K562 (cell line): ENCODE results near the gene CALHM1. TPM values are rescaled to one million over a fixed set of nuclear protein-coding genes. Genes with fewer than 3 reads are reported as not detected.
A peak's percentile ranks its signal among the peaks of the same experiment; 100 is the strongest.

Experiments used
- BRCA1 ChIP-seq, 2 experiments: fragments of 450-650 bp in 1 of 2; sonication (generic) in 1 of 2; formaldehyde crosslinking in 1 of 2; IDR thresholded peaks; 2 replicates each; pipeline versions ENCODE4 v1.5.0 to v1.6.1; 2017 to 2020; ENCODE audit warnings: mild to moderate bottlenecking in 1 of 2, missing genetic modification reagents in 1 of 2
- CBFB ChIP-seq: sonication (generic); formaldehyde crosslinking; IDR thresholded peaks from 2 replicates; pipeline ENCODE4 v1.4.0; 2020; ENCODE audit warnings: mild to moderate bottlenecking, missing genetic modification reagents
- CREM ChIP-seq: IDR thresholded peaks from 2 replicates; pipeline ENCODE4 v1.6.1; 2014; ENCODE audit warnings: antibody characterized with exemption, low read depth
- DPF2 ChIP-seq: fragments of 450-650 bp; IDR thresholded peaks from 2 replicates; pipeline ENCODE4 v1.6.1; 2016
- NR2C2 ChIP-seq, 2 experiments: fragments of 200-800 bp in 1 of 2; sonication (Bioruptor generic) in 1 of 2; sonication (generic) in 1 of 2; formaldehyde crosslinking in 1 of 2; IDR thresholded peaks; 2 replicates each; pipeline versions ENCODE4 v1.6.1 to v1.8.0; 2016 to 2022; ENCODE audit warnings: mild to moderate bottlenecking in 1 of 2, missing compliant biosample characterization in 1 of 2, missing genetic modification characterization in 1 of 2, missing genetic modification reagents in 1 of 2
- RBM15 ChIP-seq: fragments of 200-400 bp; formaldehyde crosslinking; IDR thresholded peaks from 2 replicates; pipeline ENCODE4 v1.6.1; 2018; ENCODE audit warnings: mild to moderate bottlenecking, low read length, moderate library complexity; ENCODE audit not compliant: insufficient read depth
- ZNF586 ChIP-seq: fragments of 450-650 bp; formaldehyde crosslinking; conservative IDR thresholded peaks from 2 replicates; pipeline ENCODE4 v1.4.0; 2020; ENCODE audit warnings: mild to moderate bottlenecking, moderate library complexity
- polyA plus RNA-seq, 8 experiments: library from polyadenylated mRNA; depleted of rRNA in 4 of 8; stranded (reverse) in 5 of 8; unstranded in 3 of 8; fragments of >200 nt; fragmentation: Nextera tagmentation in 2 of 8; fragmentation: Illumina TruSeq in 1 of 8; extraction: Ambion mirVana in 2 of 8; extraction: Trizol in 1 of 8; gene quantifications; 2 replicates each; pipeline versions ENCODE4 v1.2.1 to v1.2.3, GENCODE V29; 2011 to 2014; ENCODE audit warnings: inconsistent platforms in 1 of 8, missing spikeins in 1 of 8
- total RNA-seq, 7 experiments: library from RNA; depleted of rRNA in 6 of 7; stranded (reverse); fragments of >200 nt in 6 of 7; fragmentation: Illumina TruSeq in 2 of 7; extraction: Trizol in 2 of 7; gene quantifications; 2 replicates each; pipeline versions ENCODE4 v1.2.1 to v1.2.3, GENCODE V29; 2011 to 2021; ENCODE audit warnings: low replicate concordance in 1 of 7
- TF ChIP-seq, protein P1 (sequence below), 2 experiments: fragments of 450-650 bp in 1 of 2; sonication (generic) in 1 of 2; formaldehyde crosslinking in 1 of 2; IDR thresholded peaks in 1 of 2; conservative IDR thresholded peaks in 1 of 2; 2 replicates each; pipeline versions ENCODE4 v1.6.1 to v1.8.1; 2016 to 2023; ENCODE audit warnings: mild to moderate bottlenecking in 2 of 2, moderate library complexity in 2 of 2, inconsistent platforms in 1 of 2, missing genetic modification reagents in 1 of 2
- TF ChIP-seq, protein P2 (sequence below), 2 experiments: fragments of 450-650 bp; formaldehyde crosslinking in 1 of 2; IDR thresholded peaks; 2 replicates each; pipeline versions ENCODE4 v1.4.0 to v1.6.1; 2014 to 2020; ENCODE audit warnings: mild to moderate bottlenecking in 2 of 2, borderline replicate concordance in 1 of 2, low read depth in 1 of 2
- TF ChIP-seq, protein P3 (sequence below): sonication (generic); formaldehyde crosslinking; IDR thresholded peaks from 2 replicates; pipeline ENCODE4 v1.8.0; 2022; ENCODE audit warnings: missing genetic modification reagents, mild to moderate bottlenecking, moderate library complexity, borderline replicate concordance

The CALHM1 gene
- total and polyA plus RNA-seq, 9 of the 15 experiments (the other 6 are each of a cell fraction or from before 2014, with no cell fraction given): 0.03 TPM; not detected in 8

DNA sequence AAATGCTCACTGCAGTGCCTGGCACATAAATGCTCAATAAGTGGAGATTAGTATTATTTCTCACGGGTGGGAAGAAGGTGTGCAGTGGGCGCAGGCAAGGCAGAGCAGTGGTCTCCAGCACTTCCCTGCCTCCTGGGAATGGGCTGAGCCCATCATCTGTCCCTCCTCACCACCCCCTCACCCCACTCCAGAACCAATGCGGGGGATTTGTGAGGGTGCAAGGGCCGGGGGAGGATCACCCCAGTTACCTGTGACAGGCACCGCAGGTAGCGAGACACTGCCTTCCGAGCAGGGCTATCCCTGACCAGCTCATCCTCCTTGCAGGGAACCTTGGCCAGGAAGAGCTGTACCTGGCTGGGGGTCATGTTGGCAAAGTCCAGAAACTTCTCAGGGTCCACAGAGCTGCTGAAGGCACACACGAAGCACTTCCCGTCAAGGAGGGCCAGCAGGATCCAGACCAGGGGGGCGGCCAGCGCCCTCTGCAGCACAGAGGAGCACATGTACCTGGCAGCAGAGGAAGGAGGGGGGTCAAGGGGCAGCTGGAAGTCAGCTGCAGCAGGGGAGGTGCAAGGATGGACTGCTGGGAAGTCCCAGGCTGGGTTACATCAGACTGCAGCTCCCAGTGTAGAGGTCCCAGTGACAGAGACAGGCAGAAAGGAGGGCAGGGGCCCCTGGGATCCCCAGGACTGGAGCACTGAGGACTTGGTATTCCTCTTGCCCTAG lies 17.5 kb upstream of the CALHM1 start (continued):
- TF ChIP-seq, protein P1, sequence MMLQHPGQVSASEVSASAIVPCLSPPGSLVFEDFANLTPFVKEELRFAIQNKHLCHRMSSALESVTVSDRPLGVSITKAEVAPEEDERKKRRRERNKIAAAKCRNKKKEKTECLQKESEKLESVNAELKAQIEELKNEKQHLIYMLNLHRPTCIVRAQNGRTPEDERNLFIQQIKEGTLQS (IDR thresholded peaks at IDR 0.05): no peak
- TF ChIP-seq, protein P1 (CRISPR knock-in tag; conservative IDR thresholded peaks at IDR 0.05): no peak
- TF ChIP-seq, protein P2, sequence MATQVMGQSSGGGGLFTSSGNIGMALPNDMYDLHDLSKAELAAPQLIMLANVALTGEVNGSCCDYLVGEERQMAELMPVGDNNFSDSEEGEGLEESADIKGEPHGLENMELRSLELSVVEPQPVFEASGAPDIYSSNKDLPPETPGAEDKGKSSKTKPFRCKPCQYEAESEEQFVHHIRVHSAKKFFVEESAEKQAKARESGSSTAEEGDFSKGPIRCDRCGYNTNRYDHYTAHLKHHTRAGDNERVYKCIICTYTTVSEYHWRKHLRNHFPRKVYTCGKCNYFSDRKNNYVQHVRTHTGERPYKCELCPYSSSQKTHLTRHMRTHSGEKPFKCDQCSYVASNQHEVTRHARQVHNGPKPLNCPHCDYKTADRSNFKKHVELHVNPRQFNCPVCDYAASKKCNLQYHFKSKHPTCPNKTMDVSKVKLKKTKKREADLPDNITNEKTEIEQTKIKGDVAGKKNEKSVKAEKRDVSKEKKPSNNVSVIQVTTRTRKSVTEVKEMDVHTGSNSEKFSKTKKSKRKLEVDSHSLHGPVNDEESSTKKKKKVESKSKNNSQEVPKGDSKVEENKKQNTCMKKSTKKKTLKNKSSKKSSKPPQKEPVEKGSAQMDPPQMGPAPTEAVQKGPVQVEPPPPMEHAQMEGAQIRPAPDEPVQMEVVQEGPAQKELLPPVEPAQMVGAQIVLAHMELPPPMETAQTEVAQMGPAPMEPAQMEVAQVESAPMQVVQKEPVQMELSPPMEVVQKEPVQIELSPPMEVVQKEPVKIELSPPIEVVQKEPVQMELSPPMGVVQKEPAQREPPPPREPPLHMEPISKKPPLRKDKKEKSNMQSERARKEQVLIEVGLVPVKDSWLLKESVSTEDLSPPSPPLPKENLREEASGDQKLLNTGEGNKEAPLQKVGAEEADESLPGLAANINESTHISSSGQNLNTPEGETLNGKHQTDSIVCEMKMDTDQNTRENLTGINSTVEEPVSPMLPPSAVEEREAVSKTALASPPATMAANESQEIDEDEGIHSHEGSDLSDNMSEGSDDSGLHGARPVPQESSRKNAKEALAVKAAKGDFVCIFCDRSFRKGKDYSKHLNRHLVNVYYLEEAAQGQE (IDR thresholded peaks at IDR 0.05; ENCODE audit: borderline replicate concordance): peak; percentile 26; the same call in 1 of the 2 replicates
- TF ChIP-seq, protein P2 (CRISPR knock-in tag; IDR thresholded peaks at IDR 0.05; ENCODE audit: low read depth): no peak
- 0 out of 2 replicates have a peak, but pooled peaks have one; percentile 9 for TF ChIP-seq CREM
- no peak for TF ChIP-seq CBFB (CRISPR knock-in tag)
- TF ChIP-seq, protein P3, sequence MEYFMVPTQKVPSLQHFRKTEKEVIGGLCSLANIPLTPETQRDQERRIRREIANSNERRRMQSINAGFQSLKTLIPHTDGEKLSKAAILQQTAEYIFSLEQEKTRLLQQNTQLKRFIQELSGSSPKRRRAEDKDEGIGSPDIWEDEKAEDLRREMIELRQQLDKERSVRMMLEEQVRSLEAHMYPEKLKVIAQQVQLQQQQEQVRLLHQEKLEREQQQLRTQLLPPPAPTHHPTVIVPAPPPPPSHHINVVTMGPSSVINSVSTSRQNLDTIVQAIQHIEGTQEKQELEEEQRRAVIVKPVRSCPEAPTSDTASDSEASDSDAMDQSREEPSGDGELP (CRISPR knock-in tag): peak; percentile 57; the same call in 1 of the 2 replicates
- no peak for TF ChIP-seq ZNF586 (CRISPR knock-in tag)
- TF ChIP-seq DPF2: no peak
- TF ChIP-seq RBM15: no peak
- no peak for TF ChIP-seq BRCA1 (IDR thresholded peaks at IDR 0.05)
- no peak for TF ChIP-seq BRCA1 (CRISPR knock-in tag; IDR thresholded peaks at IDR 0.05)
- TF ChIP-seq NR2C2 (CRISPR knock-in tag; IDR thresholded peaks at IDR 0.05): no peak
- peak; percentile 23; the same call in 1 of the 2 replicates for TF ChIP-seq NR2C2 (tag; IDR thresholded peaks at IDR 0.05)
